ENCODE results near the gene NSUN7.

DNA sequence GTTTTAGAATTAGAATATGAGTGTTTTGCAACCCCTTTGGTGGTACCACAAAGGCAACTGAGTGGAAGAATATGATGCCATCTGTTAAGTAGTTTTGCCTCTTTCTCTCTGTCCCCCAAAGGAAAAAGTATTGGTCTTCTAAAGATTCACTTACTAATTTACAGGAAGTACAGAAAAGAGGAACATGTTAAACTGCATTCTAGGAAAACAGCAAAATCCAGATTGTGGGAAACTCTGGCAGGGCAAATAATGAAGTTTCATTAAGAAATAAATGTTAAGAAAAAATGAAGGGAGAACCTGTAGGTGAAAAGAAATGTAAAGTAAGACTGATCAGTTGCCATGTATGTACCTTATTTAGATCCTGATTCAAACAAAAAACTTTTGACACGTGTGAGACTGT lies 39.3 kb downstream of the NSUN7 start:
- TF ChIP-seq POLR2AphosphoS5 (IDR thresholded peaks at IDR 0.05): no peak
- TF ChIP-seq, protein P1, sequence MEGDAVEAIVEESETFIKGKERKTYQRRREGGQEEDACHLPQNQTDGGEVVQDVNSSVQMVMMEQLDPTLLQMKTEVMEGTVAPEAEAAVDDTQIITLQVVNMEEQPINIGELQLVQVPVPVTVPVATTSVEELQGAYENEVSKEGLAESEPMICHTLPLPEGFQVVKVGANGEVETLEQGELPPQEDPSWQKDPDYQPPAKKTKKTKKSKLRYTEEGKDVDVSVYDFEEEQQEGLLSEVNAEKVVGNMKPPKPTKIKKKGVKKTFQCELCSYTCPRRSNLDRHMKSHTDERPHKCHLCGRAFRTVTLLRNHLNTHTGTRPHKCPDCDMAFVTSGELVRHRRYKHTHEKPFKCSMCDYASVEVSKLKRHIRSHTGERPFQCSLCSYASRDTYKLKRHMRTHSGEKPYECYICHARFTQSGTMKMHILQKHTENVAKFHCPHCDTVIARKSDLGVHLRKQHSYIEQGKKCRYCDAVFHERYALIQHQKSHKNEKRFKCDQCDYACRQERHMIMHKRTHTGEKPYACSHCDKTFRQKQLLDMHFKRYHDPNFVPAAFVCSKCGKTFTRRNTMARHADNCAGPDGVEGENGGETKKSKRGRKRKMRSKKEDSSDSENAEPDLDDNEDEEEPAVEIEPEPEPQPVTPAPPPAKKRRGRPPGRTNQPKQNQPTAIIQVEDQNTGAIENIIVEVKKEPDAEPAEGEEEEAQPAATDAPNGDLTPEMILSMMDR (IDR thresholded peaks at IDR 0.05): no peak
- no peak for TF ChIP-seq POLR2A (IDR thresholded peaks at IDR 0.05)

Measured in prostate gland (tissue), 2 donors.